ENCODE results near the gene BACH2. TPM values are rescaled to one million over a fixed set of nuclear protein-coding genes. Genes with fewer than 3 reads are reported as not detected.

BACH2 gene
- total RNA-seq, 1 donor from 2014 or later: 5.0 TPM

DNA sequence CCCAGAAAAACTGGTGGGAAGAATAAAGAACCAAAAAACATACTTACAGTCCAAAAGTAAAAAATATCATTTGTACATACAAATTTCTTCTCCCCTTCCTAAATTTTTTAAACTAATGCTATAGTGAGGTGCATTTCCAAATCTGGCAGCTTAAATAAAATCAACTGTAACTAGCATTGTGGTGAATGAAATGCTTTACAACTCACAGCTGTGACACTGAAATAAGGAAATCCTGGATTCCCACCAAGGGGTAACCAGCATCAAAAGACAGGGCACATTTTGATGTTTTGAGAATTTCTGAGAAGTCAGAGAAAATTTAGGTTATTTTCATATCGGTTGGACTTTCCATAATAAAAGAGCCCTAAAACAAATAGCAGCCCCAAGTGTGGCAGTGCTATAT is 27.3 kb downstream of the BACH2 start:
- TF ChIP-seq, protein P1, sequence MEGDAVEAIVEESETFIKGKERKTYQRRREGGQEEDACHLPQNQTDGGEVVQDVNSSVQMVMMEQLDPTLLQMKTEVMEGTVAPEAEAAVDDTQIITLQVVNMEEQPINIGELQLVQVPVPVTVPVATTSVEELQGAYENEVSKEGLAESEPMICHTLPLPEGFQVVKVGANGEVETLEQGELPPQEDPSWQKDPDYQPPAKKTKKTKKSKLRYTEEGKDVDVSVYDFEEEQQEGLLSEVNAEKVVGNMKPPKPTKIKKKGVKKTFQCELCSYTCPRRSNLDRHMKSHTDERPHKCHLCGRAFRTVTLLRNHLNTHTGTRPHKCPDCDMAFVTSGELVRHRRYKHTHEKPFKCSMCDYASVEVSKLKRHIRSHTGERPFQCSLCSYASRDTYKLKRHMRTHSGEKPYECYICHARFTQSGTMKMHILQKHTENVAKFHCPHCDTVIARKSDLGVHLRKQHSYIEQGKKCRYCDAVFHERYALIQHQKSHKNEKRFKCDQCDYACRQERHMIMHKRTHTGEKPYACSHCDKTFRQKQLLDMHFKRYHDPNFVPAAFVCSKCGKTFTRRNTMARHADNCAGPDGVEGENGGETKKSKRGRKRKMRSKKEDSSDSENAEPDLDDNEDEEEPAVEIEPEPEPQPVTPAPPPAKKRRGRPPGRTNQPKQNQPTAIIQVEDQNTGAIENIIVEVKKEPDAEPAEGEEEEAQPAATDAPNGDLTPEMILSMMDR (IDR thresholded peaks at IDR 0.05; ENCODE audit: insufficient read depth, low read length, poor library complexity, severe bottlenecking): no peak
- no peak for DNase-seq (ENCODE audit: low read depth)
- Histone ChIP-seq H3K36me3 (ENCODE audit: control insufficient read depth, insufficient read depth, low read length) (no peaks in the 10 kb centered on the region), H3K27me3 (ENCODE audit: control insufficient read depth, insufficient read depth, low read length) (no peaks in the 10 kb centered on the region), H3K4me3 (ENCODE audit: low read depth, low read length) (no peak overlapping the region)

DNA sequence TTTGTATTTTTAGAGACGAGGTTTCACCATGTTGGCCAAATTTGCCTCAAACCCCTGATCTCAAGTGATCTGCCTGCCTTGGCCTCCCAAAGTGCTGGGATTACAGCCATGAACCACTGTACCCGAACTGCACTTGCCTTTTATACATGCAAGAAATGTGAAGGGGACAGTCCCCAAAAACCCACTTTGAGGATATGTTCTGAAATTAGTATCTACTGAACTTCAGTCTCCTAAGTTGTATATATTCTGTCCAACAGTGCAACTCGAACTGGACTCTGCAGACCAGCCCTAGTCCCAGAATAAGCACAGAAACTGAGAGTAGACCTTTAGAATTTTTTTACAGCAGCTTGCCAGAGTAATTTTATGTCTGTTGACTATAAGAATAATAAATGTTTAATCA is 28.5 kb downstream of the BACH2 start:
- Histone ChIP-seq H3K36me3 (ENCODE audit: control insufficient read depth, insufficient read depth, low read length) (no peaks in the 10 kb centered on the region), H3K4me3 (ENCODE audit: low read depth, low read length) (no peak overlapping the region), H3K27me3 (ENCODE audit: control insufficient read depth, insufficient read depth, low read length) (no peaks in the 10 kb centered on the region)
- DNase-seq (ENCODE audit: low read depth): no peak
- TF ChIP-seq, protein P1 (IDR thresholded peaks at IDR 0.05; ENCODE audit: insufficient read depth, low read length, poor library complexity, severe bottlenecking): no peak

- H3K27me3 ChIP-seq (ENCODE audit: control insufficient read depth, insufficient read depth, low read length): no peaks in the 10 kb centered on the region
- DNase-seq (ENCODE audit: low read depth): no peak
- H3K4me3 ChIP-seq (ENCODE audit: low read depth, low read length): no peak overlapping the region
- TF ChIP-seq, protein P1 (IDR thresholded peaks at IDR 0.05; ENCODE audit: insufficient read depth, low read length, poor library complexity, severe bottlenecking): no peak
- no peaks in the 10 kb centered on the region for H3K36me3 ChIP-seq (ENCODE audit: control insufficient read depth, insufficient read depth, low read length)
Observed at GRCh38 chr6:90266905-90267621, 29.6 kb downstream of the BACH2 start.

- no peaks in the 10 kb centered on the region for H3K27me3 ChIP-seq (ENCODE audit: control insufficient read depth, insufficient read depth, low read length)
- H3K4me3 ChIP-seq (ENCODE audit: low read depth, low read length): no peak overlapping the region
- DNase-seq (ENCODE audit: low read depth): no peak
- TF ChIP-seq, protein P1 (IDR thresholded peaks at IDR 0.05; ENCODE audit: insufficient read depth, low read length, poor library complexity, severe bottlenecking): no peak
- no peaks in the 10 kb centered on the region for H3K36me3 ChIP-seq (ENCODE audit: control insufficient read depth, insufficient read depth, low read length)
Observed at GRCh38 chr6:90264561-90264960, 32.1 kb downstream of the BACH2 start.

DNA sequence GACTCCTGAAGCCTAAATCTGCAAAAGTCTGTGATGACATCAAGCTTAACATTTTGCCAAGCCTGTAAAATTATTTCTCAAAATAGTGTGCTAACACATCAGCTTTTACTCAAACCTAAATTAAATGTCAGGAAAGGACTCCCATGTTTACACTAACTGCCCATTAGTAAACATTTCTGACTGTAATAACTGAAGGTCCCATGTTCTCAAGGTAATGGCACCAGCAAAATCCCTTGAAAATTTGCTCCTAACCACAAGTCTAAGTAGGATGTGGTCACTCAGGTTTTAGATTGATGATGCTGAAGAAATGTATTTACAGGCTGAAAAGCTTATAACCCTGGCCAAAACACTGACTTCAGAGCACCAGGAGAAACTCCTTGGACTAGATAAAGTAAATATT is 33.0 kb downstream of the BACH2 start:
- Histone ChIP-seq H3K36me3 (ENCODE audit: control insufficient read depth, insufficient read depth, low read length) (no peaks in the 10 kb centered on the region), H3K27me3 (ENCODE audit: control insufficient read depth, insufficient read depth, low read length) (no peaks in the 10 kb centered on the region), H3K4me3 (ENCODE audit: low read depth, low read length) (no peak overlapping the region)
- TF ChIP-seq, protein P1 (IDR thresholded peaks at IDR 0.05; ENCODE audit: insufficient read depth, low read length, poor library complexity, severe bottlenecking): no peak
- DNase-seq (ENCODE audit: low read depth): no peak

- TF ChIP-seq, protein P1 (IDR thresholded peaks at IDR 0.05; ENCODE audit: insufficient read depth, low read length, poor library complexity, severe bottlenecking): no peak
- no peak overlapping the region for H3K4me3 ChIP-seq (ENCODE audit: low read depth, low read length)
- DNase-seq (ENCODE audit: low read depth): no peak
- H3K36me3 ChIP-seq (ENCODE audit: control insufficient read depth, insufficient read depth, low read length): no peaks in the 10 kb centered on the region
- H3K27me3 ChIP-seq (ENCODE audit: control insufficient read depth, insufficient read depth, low read length): no peaks in the 10 kb centered on the region
Observed at GRCh38 chr6:90261801-90262200, 34.8 kb downstream of the BACH2 start.

Measured in kidney epithelial cell (primary cell).